Measurements from ENCODE around the gene CHSY1.

Gene CHSY1

DNA sequence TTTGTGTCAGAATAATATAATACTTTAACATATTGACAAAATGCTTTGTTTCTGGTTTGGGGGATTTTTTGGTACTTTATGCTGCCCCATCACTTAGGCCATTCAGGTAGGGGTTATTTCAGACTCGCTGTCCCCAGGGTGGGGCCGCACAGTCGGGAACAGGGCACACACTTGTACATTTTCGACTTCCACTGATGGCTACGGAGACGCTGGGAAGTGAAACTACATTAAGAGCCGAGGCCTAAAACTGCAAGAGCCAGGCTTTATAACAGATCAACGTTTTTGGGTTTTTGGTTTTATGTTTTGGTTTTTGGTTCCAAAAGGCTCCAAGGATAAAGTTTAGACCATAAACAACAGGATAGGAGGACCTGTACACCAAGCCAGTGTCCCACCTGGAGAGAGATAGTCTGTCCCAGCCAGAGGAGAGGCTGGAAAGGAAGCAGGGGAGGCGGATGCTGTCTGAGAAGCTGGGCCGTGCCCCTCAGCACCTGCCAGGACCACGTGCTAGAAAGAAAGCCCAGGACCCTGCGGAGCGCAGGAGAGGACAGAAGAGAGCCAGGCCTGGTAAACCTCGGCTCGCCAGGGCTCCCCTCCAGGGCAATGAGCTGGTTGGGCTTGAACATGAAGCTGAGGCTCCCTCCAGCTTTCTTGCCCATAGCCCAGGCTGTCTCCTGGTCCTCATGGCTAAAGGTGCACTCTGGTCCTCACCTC is 111.7 kb downstream of the CHSY1 start:
- no peak overlapping the region for H3K4me3 ChIP-seq (ENCODE audit: low read depth, low read length)
- no peak for TF ChIP-seq CTCF (IDR thresholded peaks at IDR 0.05; ENCODE audit: low read depth, low read length, missing control alignments)
- in situ Hi-C loops (cut with HindIII; ENCODE audit: low sequenced_read_pairs): no loop called here
- no peak for DNase-seq (ENCODE audit: low read depth)

- TF ChIP-seq CTCF (IDR thresholded peaks at IDR 0.05; ENCODE audit: low read depth, low read length, missing control alignments): no peak
- DNase-seq (ENCODE audit: low read depth): peak; percentile 74
- no peak overlapping the region for H3K4me3 ChIP-seq (ENCODE audit: low read depth, low read length)
- in situ Hi-C loops (cut with HindIII; ENCODE audit: low sequenced_read_pairs): no loop called here
These were observed 112.7 kb downstream of the CHSY1 start for GRCh38 chr15:101138913-101139880.

GRCh38 chr15:101138086-101138660 is 113.7 kb downstream of the CHSY1 start:
- DNase-seq (ENCODE audit: low read depth): no peak
- no peak overlapping the region for H3K4me3 ChIP-seq (ENCODE audit: low read depth, low read length)
- in situ Hi-C loops (cut with HindIII; ENCODE audit: low sequenced_read_pairs): no loop called here
- TF ChIP-seq CTCF (IDR thresholded peaks at IDR 0.05; ENCODE audit: low read depth, low read length, missing control alignments): no peak

DNA sequence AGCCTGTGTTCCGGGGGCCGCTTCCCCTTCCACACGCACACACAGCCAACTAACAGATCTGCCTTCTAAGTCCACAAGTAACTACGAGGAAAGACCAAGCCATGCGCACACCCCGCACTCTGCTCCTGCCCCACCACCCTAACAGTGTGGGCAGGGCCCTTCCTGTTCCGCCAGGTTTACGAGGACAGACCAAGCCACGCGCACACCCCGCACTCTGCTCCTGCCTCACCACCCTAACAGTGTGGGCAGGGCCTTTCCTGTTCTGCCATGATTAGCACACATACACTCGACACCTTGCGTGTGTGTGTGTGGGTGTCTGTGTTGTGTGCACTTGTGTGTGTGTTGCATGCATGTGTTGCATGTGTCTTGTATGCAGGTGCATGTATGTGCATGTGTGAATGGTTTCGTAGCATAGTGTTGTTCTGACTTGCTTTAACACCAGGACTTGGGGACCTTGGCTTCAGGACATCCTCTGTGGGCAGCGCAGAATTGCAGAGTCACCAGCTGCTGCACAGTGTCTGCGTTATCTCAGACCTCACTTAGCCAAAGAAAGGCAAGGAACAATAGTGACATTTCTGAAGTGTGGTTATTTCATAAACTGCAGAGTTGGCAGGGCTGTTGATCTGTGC is 114.4 kb downstream of the CHSY1 start:
- no peak for TF ChIP-seq CTCF (IDR thresholded peaks at IDR 0.05; ENCODE audit: low read depth, low read length, missing control alignments)
- DNase-seq (ENCODE audit: low read depth): no peak
- H3K4me3 ChIP-seq (ENCODE audit: low read depth, low read length): no peak overlapping the region
- in situ Hi-C loops (cut with HindIII; ENCODE audit: low sequenced_read_pairs): no loop called here

GRCh38 chr15:101136381-101137268 is 115.2 kb downstream of the CHSY1 start:
- H3K4me3 ChIP-seq (ENCODE audit: low read depth, low read length): no peak overlapping the region
- no peak for TF ChIP-seq CTCF (IDR thresholded peaks at IDR 0.05; ENCODE audit: low read depth, low read length, missing control alignments)
- in situ Hi-C loops (cut with HindIII; ENCODE audit: low sequenced_read_pairs): no loop called here
- DNase-seq (ENCODE audit: low read depth): no peak

All from astrocyte of the cerebellum (primary cell).